ENCODE results near the gene ACER3.

GRCh38 chr11:77047007-77047927 is 186.5 kb downstream of the ACER3 start:
- TF ChIP-seq, protein P1, sequence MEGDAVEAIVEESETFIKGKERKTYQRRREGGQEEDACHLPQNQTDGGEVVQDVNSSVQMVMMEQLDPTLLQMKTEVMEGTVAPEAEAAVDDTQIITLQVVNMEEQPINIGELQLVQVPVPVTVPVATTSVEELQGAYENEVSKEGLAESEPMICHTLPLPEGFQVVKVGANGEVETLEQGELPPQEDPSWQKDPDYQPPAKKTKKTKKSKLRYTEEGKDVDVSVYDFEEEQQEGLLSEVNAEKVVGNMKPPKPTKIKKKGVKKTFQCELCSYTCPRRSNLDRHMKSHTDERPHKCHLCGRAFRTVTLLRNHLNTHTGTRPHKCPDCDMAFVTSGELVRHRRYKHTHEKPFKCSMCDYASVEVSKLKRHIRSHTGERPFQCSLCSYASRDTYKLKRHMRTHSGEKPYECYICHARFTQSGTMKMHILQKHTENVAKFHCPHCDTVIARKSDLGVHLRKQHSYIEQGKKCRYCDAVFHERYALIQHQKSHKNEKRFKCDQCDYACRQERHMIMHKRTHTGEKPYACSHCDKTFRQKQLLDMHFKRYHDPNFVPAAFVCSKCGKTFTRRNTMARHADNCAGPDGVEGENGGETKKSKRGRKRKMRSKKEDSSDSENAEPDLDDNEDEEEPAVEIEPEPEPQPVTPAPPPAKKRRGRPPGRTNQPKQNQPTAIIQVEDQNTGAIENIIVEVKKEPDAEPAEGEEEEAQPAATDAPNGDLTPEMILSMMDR (IDR thresholded peaks at IDR 0.05; ENCODE audit: poor library complexity, severe bottlenecking) = peak; percentile 73
- TF ChIP-seq POLR2AphosphoS5 (IDR thresholded peaks at IDR 0.05) = no peak
